Heart left ventricle (tissue), 16 donors: ENCODE results near the gene ADGRL3. TPM values are rescaled to one million over a fixed set of nuclear protein-coding genes. Genes with fewer than 3 reads are reported as not detected.

Experiments
- ATAC-seq, 4 donors: fragments of 200-7000 bp; cut with Tn5 transposase; one replicate each; pipeline ENCODE4 v1.9.1; 2020 to 2022; ENCODE audit warnings: moderate library complexity in 4 of 4, mild to moderate bottlenecking in 3 of 4, moderate number of reproducible peaks in 1 of 4
- DNase-seq, 5 donors: peaks; one replicate each; pipeline ENCODE4 v3.0.0-alpha.2; 2020
- H3K27ac ChIP-seq, 12 donors: fragments of 200-600 bp; sonication (generic) in 4 of 12; one replicate each; pipeline versions ENCODE4 v1.5.0 to v1.8.0; 2016 to 2022; ENCODE audit warnings: mild to moderate bottlenecking in 2 of 12
- H3K27me3 ChIP-seq, 9 donors: fragments of 200-600 bp; sonication (generic) in 2 of 9; one replicate each; pipeline versions ENCODE4 v1.5.1 to v1.8.0; 2016 to 2022; ENCODE audit warnings: mild to moderate bottlenecking in 3 of 9
- H3K36me3 ChIP-seq, 9 donors: fragments of 200-600 bp; sonication (generic) in 2 of 9; one replicate each; pipeline versions ENCODE4 v1.5.0 to v1.8.0; 2018 to 2022; ENCODE audit warnings: mild to moderate bottlenecking in 2 of 9
- H3K4me1 ChIP-seq, 12 donors: fragments of 200-600 bp; sonication (generic) in 4 of 12; one replicate each; pipeline versions ENCODE4 v1.5.0 to v1.8.0; 2016 to 2022; ENCODE audit warnings: mild to moderate bottlenecking in 3 of 12
- H3K4me3 ChIP-seq, 12 donors: fragments of 200-600 bp; sonication (generic) in 4 of 12; one replicate each; pipeline versions ENCODE4 v1.5.0 to v1.8.0; 2017 to 2022; ENCODE audit warnings: mild to moderate bottlenecking in 9 of 12, moderate library complexity in 4 of 12
- H3K9me3 ChIP-seq, 12 donors: fragments of 200-600 bp; sonication (generic) in 4 of 12; one replicate each; pipeline versions ENCODE4 v1.5.0 to v1.8.0; 2016 to 2022; ENCODE audit warnings: mild to moderate bottlenecking in 1 of 12
- POLR2A ChIP-seq, 2 donors: fragments of 450-650 bp; IDR thresholded peaks; one replicate each; pipeline ENCODE4 v1.6.1; 2017; ENCODE audit warnings: antibody characterized with exemption in 2 of 2, mild to moderate bottlenecking in 2 of 2, moderate library complexity in 2 of 2
- WGBS, 4 donors: extraction: QIAGEN DNeasy Blood & Tissue Kit in 2 of 4; methylation state at CpG; one replicate each; pipeline versions ENCODE4 v1.1.5 to v1.1.7; 2013 to 2018; 5-methylcytosine and 5-hydroxymethylcytosine counted together
- intact Hi-C, 10 donors: fragments of 100-400 bp; cut with DNase I; formaldehyde crosslinking; loops; one replicate each; pipeline versions ENCODE4 v1.11.1 to v1.14.2; 2022
- polyA plus RNA-seq, 2 donors: library from polyadenylated mRNA; stranded (reverse); fragments of 200-250 nt; gene quantifications; one replicate each; pipeline ENCODE4 v1.2.3, GENCODE V29; 2013
- total RNA-seq, 9 donors: library from RNA; depleted of rRNA in 2 of 9; stranded (reverse); fragments of >200 nt in 2 of 9; fragmentation: NEBNext Ultra II Directional in 3 of 9; extraction: Animal tissue kit (Norgen Biotek cat#: 25700) in 3 of 9; gene quantifications; one replicate each; pipeline versions ENCODE4 v1.1.0 to v1.2.4, GENCODE V29; 2016 to 2023
- TF ChIP-seq, protein P1 (sequence below), 12 donors: fragments of 200-600 bp; sonication (generic) in 4 of 12; IDR thresholded peaks; one replicate each; pipeline versions ENCODE4 v1.5.0 to v1.8.0; 2018 to 2022; ENCODE audit warnings: antibody characterized with exemption in 12 of 12, mild to moderate bottlenecking in 5 of 12
- donor health status: ischemic (EF 13 %, LVEDD 7.1; RV severe dilation, severe dysfunction).
- donor health status: healthy with polysubstance abuse.
- donor health status: DM: no; HTN: yes; CAD: no.
- donor health status: DM: no; HTN: no; CAD: no.
- donor health status: ischemic (EF 25% LVEDD 6.9; RV normal size, moderate dysfunction).
- donor health status: ischemic (EF 25% LVEDD 5.7; RV mildly dilated, moderate dysfunction).
- donor health status: healthy.
- donor health status: DM: yes; HTN: yes; CAD: no.
- donor health status: ischemic (EF 35%, LVEDD 5.7; RV mildly dilated, moderate dysfunction).
- donor health status: nonischemic (EF 11% LVEDD 7.7; RV severe dilation, severe dysfunction).
- donor health status: DM: yes; HTN: yes; CAD: no.
- donor health status: PGD.
- donor health status: ischemic (EF 29% LVEDD 5.4; RV normal size, mild dysfunction).
- donor health status: nonischemic (EF 23%, LVEDD 6.1; RV moderate dilation, normal function).

ADGRL3 gene
- total and polyA plus RNA-seq, 11 donors: 0.84 to 24.4 (median 7.6) TPM

GRCh38 chr4:61408861-61409260, 208.7 kb downstream of the ADGRL3 start:
- intact Hi-C loops: no loop called here
- Histone ChIP-seq H3K9me3 (no peaks in the 10 kb centered on the region), H3K27me3 (no peaks in the 10 kb centered on the region), H3K27ac (no peak overlapping the region), H3K36me3 (no peaks in the 10 kb centered on the region), H3K4me3 (no peak overlapping the region), H3K4me1 (no peaks in the 10 kb centered on the region)
- DNase-seq (no peak), ATAC-seq (no peak)
- no peak for TF ChIP-seq POLR2A (IDR thresholded peaks at IDR 0.05)
- TF ChIP-seq, protein P1, sequence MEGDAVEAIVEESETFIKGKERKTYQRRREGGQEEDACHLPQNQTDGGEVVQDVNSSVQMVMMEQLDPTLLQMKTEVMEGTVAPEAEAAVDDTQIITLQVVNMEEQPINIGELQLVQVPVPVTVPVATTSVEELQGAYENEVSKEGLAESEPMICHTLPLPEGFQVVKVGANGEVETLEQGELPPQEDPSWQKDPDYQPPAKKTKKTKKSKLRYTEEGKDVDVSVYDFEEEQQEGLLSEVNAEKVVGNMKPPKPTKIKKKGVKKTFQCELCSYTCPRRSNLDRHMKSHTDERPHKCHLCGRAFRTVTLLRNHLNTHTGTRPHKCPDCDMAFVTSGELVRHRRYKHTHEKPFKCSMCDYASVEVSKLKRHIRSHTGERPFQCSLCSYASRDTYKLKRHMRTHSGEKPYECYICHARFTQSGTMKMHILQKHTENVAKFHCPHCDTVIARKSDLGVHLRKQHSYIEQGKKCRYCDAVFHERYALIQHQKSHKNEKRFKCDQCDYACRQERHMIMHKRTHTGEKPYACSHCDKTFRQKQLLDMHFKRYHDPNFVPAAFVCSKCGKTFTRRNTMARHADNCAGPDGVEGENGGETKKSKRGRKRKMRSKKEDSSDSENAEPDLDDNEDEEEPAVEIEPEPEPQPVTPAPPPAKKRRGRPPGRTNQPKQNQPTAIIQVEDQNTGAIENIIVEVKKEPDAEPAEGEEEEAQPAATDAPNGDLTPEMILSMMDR (IDR thresholded peaks at IDR 0.05): no peak

DNA sequence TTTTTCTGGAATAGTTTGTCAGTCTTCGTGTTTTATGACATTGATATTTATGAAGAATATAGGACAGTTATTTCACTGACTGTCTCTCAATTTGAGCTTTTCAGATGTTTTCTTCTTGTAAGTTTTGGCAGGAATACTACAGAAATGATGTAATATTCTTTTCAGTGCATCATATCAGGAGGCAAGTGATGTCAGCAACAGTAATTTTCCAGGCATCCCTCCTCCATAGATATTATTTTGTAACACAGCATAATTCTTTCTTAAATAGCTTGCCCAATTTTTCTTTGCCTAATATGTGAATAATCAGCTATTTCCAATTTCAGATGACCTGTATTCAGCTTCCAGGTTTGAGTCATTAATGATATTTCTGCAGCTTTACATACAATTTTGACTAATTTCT, 211.1 kb downstream of the ADGRL3 start:
- H3K27me3 ChIP-seq: no peaks in the 10 kb centered on the region
- H3K36me3 ChIP-seq: no peaks in the 10 kb centered on the region
- H3K27ac ChIP-seq: no peak overlapping the region
- 82 to 96% (median 88%) methylated on average over 1 of the region's 1 CpG for WGBS, 4 donors
- no peaks in the 10 kb centered on the region for H3K4me1 ChIP-seq
- DNase-seq (no peak), ATAC-seq (no peak)
- intact Hi-C loops: no loop called here
- TF ChIP-seq, protein P1 (IDR thresholded peaks at IDR 0.05): no peak
- TF ChIP-seq POLR2A (IDR thresholded peaks at IDR 0.05): no peak
- H3K9me3 ChIP-seq: no peaks in the 10 kb centered on the region
- H3K4me3 ChIP-seq: no peak overlapping the region

- DNase-seq (no peak), ATAC-seq (no peak)
- H3K27ac ChIP-seq: no peak overlapping the region
- no peaks in the 10 kb centered on the region for H3K4me1 ChIP-seq
- peaks cover 0 to 7% (median 0%) of the 10 kb centered on the region in 12 donors for H3K9me3 ChIP-seq
- TF ChIP-seq, protein P1 (IDR thresholded peaks at IDR 0.05): no peak
- no peak for TF ChIP-seq POLR2A (IDR thresholded peaks at IDR 0.05)
- no peaks in the 10 kb centered on the region for H3K27me3 ChIP-seq
- WGBS, 4 donors: 83 to 91% (median 90%) methylated on average over 4 of the region's 4 CpGs
- no peak overlapping the region for H3K4me3 ChIP-seq
- intact Hi-C loops: no loop called here
- no peaks in the 10 kb centered on the region for H3K36me3 ChIP-seq
Observed at GRCh38 chr4:61425315-61425714, 225.2 kb downstream of the ADGRL3 start.

DNA sequence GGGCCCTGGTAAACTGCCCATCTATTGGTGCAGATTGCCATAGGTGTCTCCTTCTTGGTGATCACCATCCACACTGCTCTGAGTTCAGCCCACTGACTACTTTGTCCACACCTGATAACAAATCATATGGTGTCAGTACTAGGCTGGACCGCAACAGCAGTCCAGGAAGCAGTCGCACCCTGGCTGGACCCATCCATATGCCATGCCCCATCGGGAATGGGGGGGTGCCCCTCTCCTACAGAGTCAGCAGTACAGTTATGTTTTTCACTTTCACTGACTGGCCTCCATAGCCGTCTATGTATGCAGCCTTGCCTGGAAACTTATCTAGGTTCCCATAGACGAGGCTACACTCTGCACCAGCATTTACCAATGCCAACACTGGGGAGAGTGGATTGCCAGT, 226.1 kb downstream of the ADGRL3 start:
- ATAC-seq: no peak
- intact Hi-C loops: no loop called here
- Histone ChIP-seq H3K9me3 (peaks cover 0 to 7% (median 0%) of the 10 kb centered on the region in 12 donors), H3K4me3 (no peak overlapping the region), H3K27ac (no peak overlapping the region), H3K27me3 (no peaks in the 10 kb centered on the region), H3K4me1 (no peaks in the 10 kb centered on the region), H3K36me3 (no peaks in the 10 kb centered on the region)
- TF ChIP-seq, protein P1 (IDR thresholded peaks at IDR 0.05): no peak
- TF ChIP-seq POLR2A (IDR thresholded peaks at IDR 0.05): no peak
- WGBS, 4 donors: 83 to 94% (median 88%) methylated on average over 5 of the region's 5 CpGs
- no peak for DNase-seq
